Breast epithelium (tissue), 3 donors: Measurements from ENCODE around the gene HCAR2.

Experiments
- CTCF ChIP-seq, 3 donors: fragments of 450-650 bp; IDR thresholded peaks; one replicate each; pipeline ENCODE4 v1.5.1; 2016 to 2017; ENCODE audit warnings: antibody characterized with exemption in 3 of 3, mild to moderate bottlenecking in 3 of 3, moderate library complexity in 3 of 3
- POLR2A ChIP-seq: fragments of 450-650 bp; IDR thresholded peaks from one replicate; pipeline ENCODE4 v1.6.1; 2016; ENCODE audit warnings: antibody characterized with exemption, mild to moderate bottlenecking, moderate library complexity

DNA sequence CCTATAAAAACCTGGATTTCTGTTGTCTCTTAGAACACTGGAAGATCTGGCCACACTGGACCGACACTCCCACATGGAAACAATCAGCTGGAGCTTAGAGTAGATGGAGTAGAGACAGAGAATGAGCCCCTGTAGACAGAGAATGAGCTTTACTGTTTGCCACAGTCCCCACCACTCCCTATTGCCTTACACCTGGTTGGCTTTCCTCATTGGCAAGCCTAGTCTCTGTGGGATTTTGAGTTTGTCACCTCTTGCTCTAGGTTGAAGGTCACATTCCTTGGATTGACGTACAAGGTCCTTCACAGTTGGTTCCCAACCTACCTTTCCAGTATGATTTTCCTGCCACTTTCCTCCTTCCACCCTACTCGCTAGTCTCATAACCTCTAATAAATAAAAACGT, 29.5 kb upstream of the HCAR2 start:
- TF ChIP-seq POLR2A (no peak), CTCF (IDR thresholded peaks at IDR 0.05) (no peak)
